Nephron (organoid): ENCODE measurements around the gene EXOSC6.
A peak's percentile ranks its signal among the peaks of the same experiment; 100 is the strongest.
"Not testable (repeated sequence)": the region's sequence is repeated elsewhere in the genome, so short reads cannot be mapped to it uniquely, and the experiment has no call there.

Experiments
- H3K27ac Mint-ChIP-seq, 3 experiments: 2 replicates each; pipeline ENCODE4 v1.8.0; 2020; ENCODE audit warnings: mixed read lengths in 3 of 3, mild to moderate bottlenecking in 2 of 3, moderate library complexity in 1 of 3
- H3K27me3 Mint-ChIP-seq: 2 replicates; pipeline ENCODE4 v1.8.0; 2021; ENCODE audit warnings: low read depth, mild to moderate bottlenecking, moderate library complexity, mixed read lengths
- H3K36me3 Mint-ChIP-seq: 2 replicates; pipeline ENCODE4 v1.8.0; 2020; ENCODE audit warnings: low read depth, mixed read lengths
- H3K4me1 Mint-ChIP-seq: 2 replicates; pipeline ENCODE4 v1.8.0; 2020; ENCODE audit warnings: mixed read lengths
- H3K4me3 Mint-ChIP-seq, 3 experiments: 2 replicates each; pipeline ENCODE4 v1.8.0; 2020; ENCODE audit warnings: mild to moderate bottlenecking in 3 of 3, mixed read lengths in 3 of 3, moderate library complexity in 2 of 3
- H3K9me3 Mint-ChIP-seq: 2 replicates; pipeline ENCODE4 v1.8.0; 2020; ENCODE audit warnings: mixed read lengths
- TF ChIP-seq, protein P1 (sequence below), 3 experiments: fragments of 200-600 bp; sonication (generic); IDR thresholded peaks; one replicate each; pipeline ENCODE4 v1.5.0; 2021; ENCODE audit warnings: antibody characterized with exemption in 3 of 3; ENCODE audit not compliant: unreplicated experiment in 3 of 3

EXOSC6 gene

GRCh38 chr16:70290949-70291519 lies 39.3 kb upstream of the EXOSC6 start:
- no peaks in the 10 kb centered on the region for H3K9me3 Mint-ChIP-seq

GRCh38 chr16:70289229-70290094 lies 37.7 kb upstream of the EXOSC6 start, which contains the start of gene AARS1:
TSS of gene AARS1 (minus strand) at chr16:70289506. CDS start at chr16:70282763, 6,743 bp downstream.
- peak within 1 kb of the TSS; percentile 96 to 98 (median 96) for H3K4me3 Mint-ChIP-seq
- no peaks in the 10 kb centered on the region for H3K27me3 Mint-ChIP-seq
- peaks cover 7% of the 10 kb centered on the region for H3K36me3 Mint-ChIP-seq
- TF ChIP-seq, protein P1, sequence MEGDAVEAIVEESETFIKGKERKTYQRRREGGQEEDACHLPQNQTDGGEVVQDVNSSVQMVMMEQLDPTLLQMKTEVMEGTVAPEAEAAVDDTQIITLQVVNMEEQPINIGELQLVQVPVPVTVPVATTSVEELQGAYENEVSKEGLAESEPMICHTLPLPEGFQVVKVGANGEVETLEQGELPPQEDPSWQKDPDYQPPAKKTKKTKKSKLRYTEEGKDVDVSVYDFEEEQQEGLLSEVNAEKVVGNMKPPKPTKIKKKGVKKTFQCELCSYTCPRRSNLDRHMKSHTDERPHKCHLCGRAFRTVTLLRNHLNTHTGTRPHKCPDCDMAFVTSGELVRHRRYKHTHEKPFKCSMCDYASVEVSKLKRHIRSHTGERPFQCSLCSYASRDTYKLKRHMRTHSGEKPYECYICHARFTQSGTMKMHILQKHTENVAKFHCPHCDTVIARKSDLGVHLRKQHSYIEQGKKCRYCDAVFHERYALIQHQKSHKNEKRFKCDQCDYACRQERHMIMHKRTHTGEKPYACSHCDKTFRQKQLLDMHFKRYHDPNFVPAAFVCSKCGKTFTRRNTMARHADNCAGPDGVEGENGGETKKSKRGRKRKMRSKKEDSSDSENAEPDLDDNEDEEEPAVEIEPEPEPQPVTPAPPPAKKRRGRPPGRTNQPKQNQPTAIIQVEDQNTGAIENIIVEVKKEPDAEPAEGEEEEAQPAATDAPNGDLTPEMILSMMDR (IDR thresholded peaks at IDR 0.05; ENCODE audit: unreplicated experiment in 3 of 3) = no peak
- peak within 1 kb of the TSS; percentile 95 to 98 (median 96) for H3K27ac Mint-ChIP-seq
- peaks cover 16% of the 10 kb centered on the region for H3K4me1 Mint-ChIP-seq
- no peaks in the 10 kb centered on the region for H3K9me3 Mint-ChIP-seq

More at GRCh38 chr16:70290949-70291519, 39.3 kb upstream of the EXOSC6 start:
- TF ChIP-seq, protein P1 (IDR thresholded peaks at IDR 0.05; ENCODE audit: unreplicated experiment in 3 of 3) = no peak
- no peak overlapping the region for H3K27ac Mint-ChIP-seq
- H3K27me3 Mint-ChIP-seq = no peaks in the 10 kb centered on the region
- H3K4me1 Mint-ChIP-seq = peaks cover 16% of the 10 kb centered on the region
- H3K36me3 Mint-ChIP-seq = peaks cover 4% of the 10 kb centered on the region
- H3K4me3 Mint-ChIP-seq = no peak overlapping the region

GRCh38 chr16:70287304-70287971 lies 35.7 kb upstream of the EXOSC6 start:
- Mint-ChIP-seq H3K4me3 (peak overlapping the region; percentile 82 to 98 (median 96)), H3K4me1 (peaks cover 16% of the 10 kb centered on the region), H3K36me3 (peaks cover 16% of the 10 kb centered on the region)
- not testable (repeated sequence) for H3K9me3 Mint-ChIP-seq, H3K27ac Mint-ChIP-seq, H3K27me3 Mint-ChIP-seq

DNA sequence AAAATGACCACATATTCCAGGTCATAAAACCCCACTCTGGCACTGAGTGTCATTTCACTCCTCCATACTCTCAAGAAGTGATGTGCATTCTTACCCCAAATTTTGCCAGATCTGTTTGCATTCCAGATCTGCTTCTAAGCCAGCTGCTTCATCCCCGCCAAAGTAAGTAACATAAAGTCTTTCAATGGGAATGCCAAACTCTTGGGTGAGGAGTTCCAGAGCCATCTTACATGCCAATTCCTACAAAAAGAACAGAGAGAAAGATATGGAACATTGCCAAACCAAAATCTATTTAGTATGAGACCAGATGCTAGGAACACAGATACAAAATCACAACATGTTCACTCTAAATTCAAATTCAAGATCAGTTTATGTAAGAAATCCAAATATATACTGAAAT lies 24.7 kb upstream of the EXOSC6 start:
- no peaks in the 10 kb centered on the region for H3K4me1 Mint-ChIP-seq
- TF ChIP-seq, protein P1 (IDR thresholded peaks at IDR 0.05; ENCODE audit: unreplicated experiment in 3 of 3) = no peak
- no peak overlapping the region for H3K4me3 Mint-ChIP-seq
- H3K27ac Mint-ChIP-seq = no peak overlapping the region
- no peaks in the 10 kb centered on the region for H3K9me3 Mint-ChIP-seq
- H3K36me3 Mint-ChIP-seq = peaks cover 71% of the 10 kb centered on the region
- no peaks in the 10 kb centered on the region for H3K27me3 Mint-ChIP-seq

GRCh38 chr16:70271696-70272095 lies 20.0 kb upstream of the EXOSC6 start:
- Mint-ChIP-seq H3K27ac (no peak overlapping the region), H3K27me3 (no peaks in the 10 kb centered on the region), H3K4me1 (no peaks in the 10 kb centered on the region), H3K36me3 (peaks cover 73% of the 10 kb centered on the region), H3K4me3 (no peak overlapping the region), H3K9me3 (no peaks in the 10 kb centered on the region)
- TF ChIP-seq, protein P1 (IDR thresholded peaks at IDR 0.05; ENCODE audit: unreplicated experiment in 3 of 3) = no peak

GRCh38 chr16:70270176-70270575 lies 18.4 kb upstream of the EXOSC6 start:
- Mint-ChIP-seq H3K9me3 (no peaks in the 10 kb centered on the region), H3K27ac (no peak overlapping the region), H3K4me3 (no peak overlapping the region), H3K27me3 (no peaks in the 10 kb centered on the region), H3K4me1 (no peaks in the 10 kb centered on the region), H3K36me3 (peaks cover 74% of the 10 kb centered on the region)
- TF ChIP-seq, protein P1 (IDR thresholded peaks at IDR 0.05; ENCODE audit: unreplicated experiment in 3 of 3) = no peak
